HG03460 (cell line): Measurements from ENCODE around the gene TTI1.
"Not testable (repeated sequence)": the region's sequence is repeated elsewhere in the genome, so short reads cannot be mapped to it uniquely, and the experiment has no call there.

Source experiments
- ATAC-seq: cut with Tn5 transposase; IDR thresholded peaks from one replicate; pipeline ENCODE4 v1.9.1; 2021; ENCODE audit not compliant: unreplicated experiment

TTI1 gene

GRCh38 chr20:37970856-37971245, 62.4 kb downstream of the TTI1 start:
- ATAC-seq = no peak

- no peak for ATAC-seq
These were observed 63.1 kb downstream of the TTI1 start for GRCh38 chr20:37969949-37970855.

- no peak for ATAC-seq
These were observed 64.3 kb downstream of the TTI1 start for GRCh38 chr20:37968841-37969401.

- ATAC-seq = not testable (repeated sequence)
These were observed 69.8 kb downstream of the TTI1 start for GRCh38 chr20:37963483-37963882.

GRCh38 chr20:37961066-37961465, 72.2 kb downstream of the TTI1 start:
- ATAC-seq = no peak

- no peak for ATAC-seq
These were observed 74.3 kb downstream of the TTI1 start for GRCh38 chr20:37958856-37959520.

- no peak for ATAC-seq
These were observed 77.1 kb downstream of the TTI1 start for GRCh38 chr20:37956107-37956585.

- no peak for ATAC-seq
These were observed 77.7 kb downstream of the TTI1 start for GRCh38 chr20:37955511-37955910.

GRCh38 chr20:37954626-37955025, 78.6 kb downstream of the TTI1 start:
- no peak for ATAC-seq

GRCh38 chr20:37954190-37954589, 79.1 kb downstream of the TTI1 start:
- no peak for ATAC-seq

GRCh38 chr20:37948956-37949355, 84.3 kb downstream of the TTI1 start:
- no peak for ATAC-seq

- ATAC-seq = no peak
These were observed 85.3 kb downstream of the TTI1 start for GRCh38 chr20:37947943-37948342.

GRCh38 chr20:37946946-37947345, 86.3 kb downstream of the TTI1 start:
- ATAC-seq = no peak

- ATAC-seq = no peak
These were observed 88.1 kb downstream of the TTI1 start for GRCh38 chr20:37945091-37945547.

- no peak for ATAC-seq
These were observed 88.7 kb downstream of the TTI1 start for GRCh38 chr20:37944456-37944981.

GRCh38 chr20:37943501-37944455, 89.5 kb downstream of the TTI1 start:
- no peak for ATAC-seq

GRCh38 chr20:37943033-37943432, 90.2 kb downstream of the TTI1 start:
- ATAC-seq = no peak

GRCh38 chr20:37941992-37942391, 91.3 kb downstream of the TTI1 start:
- ATAC-seq = no peak

GRCh38 chr20:37941332-37941731, 91.9 kb downstream of the TTI1 start:
- ATAC-seq = no peak

GRCh38 chr20:37940858-37941257, 92.4 kb downstream of the TTI1 start:
- ATAC-seq = no peak
